ENCODE measurements around the gene ITGA2.

The ITGA2 gene

GRCh38 chr5:53025487-53025886 lies 36.3 kb downstream of the ITGA2 start:
- TF ChIP-seq SIN3A (IDR thresholded peaks at IDR 0.05; ENCODE audit: borderline replicate concordance, insufficient read depth, low read length), result no peak
- TF ChIP-seq POLR2AphosphoS5 (IDR thresholded peaks at IDR 0.05; ENCODE audit: low read depth, low read length), result no peak

- TF ChIP-seq POLR2AphosphoS5 (IDR thresholded peaks at IDR 0.05; ENCODE audit: low read depth, low read length) (no peak), SIN3A (IDR thresholded peaks at IDR 0.05; ENCODE audit: borderline replicate concordance, insufficient read depth, low read length) (no peak), TAF1 (IDR thresholded peaks at IDR 0.05; ENCODE audit: borderline replicate concordance, insufficient read depth, low read length) (no peak), REST (IDR thresholded peaks at IDR 0.05; ENCODE audit: insufficient read depth in 1 of 2, low read depth in 2 of 2, low read length in 2 of 2) (no peak), FOXP2 (optimal IDR thresholded peaks at IDR 0.05; ENCODE audit: borderline replicate concordance, extremely low read depth, extremely low read length, insufficient read depth) (no peak)
Observed at GRCh38 chr5:53027913-53028312, 38.8 kb downstream of the ITGA2 start.

DNA sequence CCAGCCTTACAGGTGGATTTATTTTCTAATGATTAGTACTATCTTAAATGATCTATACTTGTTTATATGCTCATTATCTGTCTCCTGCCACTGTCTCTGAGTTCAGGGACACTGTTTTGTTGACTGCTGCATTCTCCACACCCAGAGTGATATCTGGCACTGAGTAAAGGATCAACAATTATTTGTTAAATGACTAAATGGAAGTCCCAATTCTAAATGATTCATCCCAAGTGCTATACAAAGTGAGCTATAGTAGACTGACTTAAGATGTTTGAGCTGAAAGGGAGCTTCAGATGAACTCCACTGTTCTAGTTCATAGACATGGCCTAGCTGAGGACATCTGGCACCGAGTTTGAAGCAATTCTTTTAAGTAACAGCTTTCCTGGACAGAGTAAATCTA lies 40.5 kb downstream of the ITGA2 start:
- TF ChIP-seq TAF1 (IDR thresholded peaks at IDR 0.05; ENCODE audit: borderline replicate concordance, insufficient read depth, low read length) (no peak), FOXP2 (optimal IDR thresholded peaks at IDR 0.05; ENCODE audit: borderline replicate concordance, extremely low read depth, extremely low read length, insufficient read depth) (no peak), REST (IDR thresholded peaks at IDR 0.05; ENCODE audit: insufficient read depth in 1 of 2, low read depth in 2 of 2, low read length in 2 of 2) (no peak), SIN3A (IDR thresholded peaks at IDR 0.05; ENCODE audit: borderline replicate concordance, insufficient read depth, low read length) (no peak), POLR2AphosphoS5 (IDR thresholded peaks at IDR 0.05; ENCODE audit: low read depth, low read length) (no peak)

DNA sequence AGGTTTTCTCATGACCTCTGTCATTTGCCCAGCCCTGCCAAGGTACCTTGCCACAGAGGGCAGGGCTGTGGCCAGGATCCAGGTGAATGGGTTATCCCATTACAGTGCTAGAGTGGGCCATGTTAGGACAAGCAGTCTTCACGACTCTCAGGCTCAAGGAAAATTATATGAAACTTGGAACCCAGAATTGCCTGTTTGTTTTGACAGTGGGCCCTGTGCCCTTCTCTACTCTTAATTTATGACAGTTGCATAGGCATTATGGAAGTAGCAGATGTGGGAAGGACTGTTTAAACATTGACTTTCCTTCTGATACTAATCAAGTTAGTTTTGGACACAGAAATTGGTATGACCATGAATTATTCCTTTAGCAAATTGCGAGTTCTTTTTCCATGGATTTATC lies 41.7 kb downstream of the ITGA2 start:
- TF ChIP-seq REST (IDR thresholded peaks at IDR 0.05; ENCODE audit: insufficient read depth in 1 of 2, low read depth in 2 of 2, low read length in 2 of 2), result no peak
- no peak for TF ChIP-seq POLR2AphosphoS5 (IDR thresholded peaks at IDR 0.05; ENCODE audit: low read depth, low read length)
- TF ChIP-seq SIN3A (IDR thresholded peaks at IDR 0.05; ENCODE audit: borderline replicate concordance, insufficient read depth, low read length), result no peak
- no peak for TF ChIP-seq FOXP2 (optimal IDR thresholded peaks at IDR 0.05; ENCODE audit: borderline replicate concordance, extremely low read depth, extremely low read length, insufficient read depth)
- TF ChIP-seq TAF1 (IDR thresholded peaks at IDR 0.05; ENCODE audit: borderline replicate concordance, insufficient read depth, low read length), result no peak

- TF ChIP-seq REST (IDR thresholded peaks at IDR 0.05; ENCODE audit: insufficient read depth in 1 of 2, low read depth in 2 of 2, low read length in 2 of 2) (no peak), TAF1 (IDR thresholded peaks at IDR 0.05; ENCODE audit: borderline replicate concordance, insufficient read depth, low read length) (no peak), POLR2AphosphoS5 (IDR thresholded peaks at IDR 0.05; ENCODE audit: low read depth, low read length) (no peak), FOXP2 (optimal IDR thresholded peaks at IDR 0.05; ENCODE audit: borderline replicate concordance, extremely low read depth, extremely low read length, insufficient read depth) (no peak), SIN3A (IDR thresholded peaks at IDR 0.05; ENCODE audit: borderline replicate concordance, insufficient read depth, low read length) (no peak)
Observed at GRCh38 chr5:53031695-53032096, 42.5 kb downstream of the ITGA2 start.

All from PFSK-1 (cell line).